Omental fat pad (tissue), 4 donors: Measurements from ENCODE around the gene PODXL2. TPM values are rescaled to one million over a fixed set of nuclear protein-coding genes. Genes with fewer than 3 reads are reported as not detected.

Experiments used
- ATAC-seq: fragments of 150-250 bp; one replicate; pipeline ENCODE4 v1.9.1; 2016; ENCODE audit warnings: mild to moderate bottlenecking, moderate library complexity; ENCODE audit not compliant: low FRiP score
- DNase-seq: peaks from one replicate; pipeline ENCODE4 v3.0.0-alpha.2; 2019; ENCODE audit warnings: low spot score
- CTCF ChIP-seq, 3 donors: fragments of 450-650 bp; IDR thresholded peaks; one replicate each; pipeline ENCODE4 v1.5.1; 2016 to 2017; ENCODE audit warnings: antibody characterized with exemption in 3 of 3, mild to moderate bottlenecking in 3 of 3, moderate library complexity in 2 of 3
- total RNA-seq, 4 donors: library from RNA; depleted of rRNA; stranded (reverse); fragments of >200 nt; gene quantifications; one replicate each; pipeline ENCODE4 v1.1.0, GENCODE V29; 2016

The PODXL2 gene
- 1 to 10 TPM; 1.7 to 6.3 (median 2.9) TPM for total RNA-seq

DNA sequence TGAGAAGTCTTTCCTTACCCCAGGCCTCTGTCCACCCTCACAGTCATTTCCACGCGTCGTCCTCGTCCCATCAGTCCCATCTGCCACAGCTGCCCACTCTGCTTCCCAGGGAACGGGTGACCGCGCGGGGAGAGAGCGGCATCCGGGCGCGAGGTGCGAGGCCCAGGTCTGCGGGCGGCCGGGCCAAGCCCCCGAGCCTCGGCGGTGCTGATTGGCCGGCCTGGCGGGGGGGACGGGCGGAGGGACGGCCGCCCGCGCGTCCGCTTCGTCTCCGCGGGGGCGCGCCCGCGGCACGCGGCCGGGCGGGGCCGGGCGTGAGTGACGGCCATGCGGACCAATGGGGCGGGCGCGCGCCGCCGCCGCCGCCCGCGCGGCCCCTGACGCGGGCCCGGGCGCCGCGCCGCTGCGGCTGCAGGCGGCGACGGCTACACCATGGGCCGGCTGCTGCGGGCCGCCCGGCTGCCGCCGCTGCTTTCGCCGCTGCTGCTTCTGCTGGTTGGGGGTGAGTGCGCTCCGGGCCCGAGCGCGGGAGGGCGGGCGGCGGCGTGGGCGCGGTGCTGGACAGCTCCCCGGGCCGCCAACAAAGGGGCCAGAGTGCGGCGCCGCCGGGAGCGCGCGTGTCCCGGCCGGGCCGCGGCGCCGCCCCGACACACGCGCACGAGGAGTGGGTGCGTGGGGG, at the start of gene PODXL2:
PODXL2 (plus strand) TSS at position 398 of the 679 bp plus-strand sequence; CDS start at position 433, 35 bp downstream.
- peak; percentile 80 for ATAC-seq
- no peak for DNase-seq
- TF ChIP-seq CTCF (IDR thresholded peaks at IDR 0.05), result no peak

GRCh38 chr3:127580327-127581060, 48.5 kb upstream of the PODXL2 start:
- no peak for ATAC-seq
- TF ChIP-seq CTCF (IDR thresholded peaks at IDR 0.05), result no peak
- no peak for DNase-seq

DNA sequence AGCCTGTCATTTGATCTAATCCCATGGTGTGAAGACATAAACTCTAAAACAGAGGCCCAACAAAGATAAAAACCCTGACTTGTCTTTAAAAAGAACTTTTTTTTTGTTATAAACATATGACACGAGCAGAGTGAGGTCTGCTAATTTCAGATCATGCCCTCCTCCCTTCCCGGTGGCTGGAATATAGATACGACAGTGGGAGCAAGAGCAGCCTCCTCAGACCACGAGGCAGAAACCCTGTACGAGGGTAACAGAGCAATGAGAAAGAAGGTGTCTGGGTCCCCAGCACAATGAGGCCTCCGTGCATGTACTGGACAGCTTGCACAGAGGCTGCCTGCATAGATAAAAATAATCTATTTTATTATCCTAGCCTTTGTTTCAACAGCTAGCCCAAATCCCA, 44.3 kb upstream of the PODXL2 start:
- DNase-seq, result no peak
- no peak for ATAC-seq
- no peak for TF ChIP-seq CTCF (IDR thresholded peaks at IDR 0.05)

DNA sequence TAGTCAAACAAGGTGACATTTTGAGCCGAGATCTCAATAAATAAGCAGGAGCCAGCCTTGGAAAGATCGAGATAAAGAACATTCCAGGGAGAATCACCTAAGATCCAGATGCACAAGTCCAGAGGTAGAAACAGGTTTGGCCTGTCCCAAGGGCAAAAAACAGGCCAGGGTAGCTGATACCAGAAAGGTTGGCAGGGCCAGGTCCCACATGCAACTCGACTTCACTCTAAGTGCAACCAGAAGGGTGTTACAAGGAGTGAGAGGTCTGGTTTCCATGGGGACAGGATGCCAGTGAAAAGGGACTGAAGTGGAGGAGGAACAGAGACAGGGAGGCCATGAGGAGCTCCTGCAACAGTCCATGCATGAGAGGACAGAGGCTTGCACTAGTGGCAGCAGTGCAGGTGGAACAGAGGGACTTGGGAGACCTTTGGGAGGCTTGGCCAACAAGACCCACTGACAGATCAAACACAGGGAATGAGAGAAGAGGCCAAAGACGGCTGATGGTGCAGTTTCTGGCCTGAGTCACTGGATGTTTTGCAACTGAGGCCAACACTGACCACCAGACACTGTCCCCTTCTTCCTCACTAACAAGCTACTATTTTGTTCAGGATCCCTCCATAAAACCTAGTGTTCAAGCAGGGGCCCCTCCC, 43.7 kb upstream of the PODXL2 start:
- DNase-seq, result no peak
- no peak for ATAC-seq
- TF ChIP-seq CTCF (IDR thresholded peaks at IDR 0.05), result no peak

DNA sequence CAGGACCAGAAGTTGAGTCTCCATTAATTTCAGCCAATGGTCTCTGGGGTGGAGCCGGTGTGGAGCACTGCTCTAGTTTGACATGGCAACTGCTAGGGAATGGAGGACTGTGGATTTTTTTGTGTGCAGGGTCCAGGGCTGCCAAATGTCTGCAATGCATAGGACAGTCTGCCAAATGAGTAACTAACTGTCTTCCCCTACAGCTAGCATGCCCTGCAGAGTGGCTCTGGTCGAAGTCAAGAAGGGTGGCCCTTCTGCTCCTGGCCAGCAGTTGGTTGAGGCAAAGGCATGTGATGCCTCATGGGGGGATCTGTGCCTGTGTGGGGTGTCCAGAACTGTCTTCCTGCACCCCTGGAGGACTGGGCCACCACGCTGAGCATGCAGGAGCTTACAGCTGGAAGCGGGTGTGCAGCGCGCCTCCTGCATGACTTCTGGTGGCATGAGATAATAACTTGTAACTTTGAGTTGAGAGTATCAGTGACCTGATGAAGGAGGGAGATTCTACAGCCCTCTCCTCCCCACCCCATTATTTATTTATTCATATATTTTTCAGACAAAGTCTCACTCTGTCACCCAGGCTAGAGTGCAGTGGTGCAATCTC, 43.1 kb upstream of the PODXL2 start:
- ATAC-seq, result no peak
- TF ChIP-seq CTCF (IDR thresholded peaks at IDR 0.05), result no peak
- no peak for DNase-seq

GRCh38 chr3:127587876-127588275, 41.1 kb upstream of the PODXL2 start:
- DNase-seq, result no peak
- ATAC-seq, result no peak
- no peak for TF ChIP-seq CTCF (IDR thresholded peaks at IDR 0.05)
